ENCODE data around the gene ZBTB24.

ZBTB24 gene

DNA sequence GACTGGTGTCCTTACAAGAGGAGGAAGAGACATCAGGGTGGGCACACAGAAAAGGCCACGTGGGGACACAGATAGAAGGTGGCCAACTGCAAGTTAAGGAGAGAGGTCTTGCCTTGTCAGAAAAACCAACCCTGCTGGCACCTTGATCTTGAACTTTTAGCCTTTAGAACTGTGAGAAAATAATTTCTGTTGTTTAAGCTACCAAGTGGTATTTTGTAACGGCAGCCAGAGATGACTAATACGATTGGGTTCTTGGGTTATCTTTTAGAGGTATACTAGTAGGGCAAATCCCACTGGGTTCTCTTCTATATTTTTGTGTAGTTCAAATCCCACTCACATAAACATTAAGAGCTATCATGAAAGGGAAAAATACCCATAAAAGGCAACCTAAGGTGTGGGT is 31.9 kb upstream of the ZBTB24 start:
- H3K4me1 ChIP-seq (ENCODE audit: control insufficient read depth in 1 of 2, insufficient read depth in 2 of 2, low read length in 2 of 2) = peaks cover 0 to 4% of the 10 kb centered on the region in 2 donors
- no peaks in the 10 kb centered on the region for H3K36me3 ChIP-seq (ENCODE audit: control insufficient read depth in 1 of 2, insufficient read depth in 2 of 2, low read length in 2 of 2)
- H3K9ac ChIP-seq (ENCODE audit: low read depth in 1 of 2, low read length in 2 of 2) = no peak overlapping the region
- H3K27ac ChIP-seq (ENCODE audit: low read depth, low read length) = no peak overlapping the region
- no peak overlapping the region for H3K4me3 ChIP-seq (ENCODE audit: low read depth in 1 of 2, low read length in 2 of 2)
- H3K9me3 ChIP-seq (ENCODE audit: control insufficient read depth in 1 of 2, low read length in 2 of 2) = no peaks in the 10 kb centered on the region
- H3K27me3 ChIP-seq (ENCODE audit: control insufficient read depth in 1 of 2, insufficient read depth in 2 of 2, low read length in 2 of 2) = no peaks in the 10 kb centered on the region

- H3K36me3 ChIP-seq (ENCODE audit: control insufficient read depth in 1 of 2, insufficient read depth in 2 of 2, low read length in 2 of 2) = no peaks in the 10 kb centered on the region
- H3K4me3 ChIP-seq (ENCODE audit: low read depth in 1 of 2, low read length in 2 of 2) = no peak overlapping the region
- H3K4me1 ChIP-seq (ENCODE audit: control insufficient read depth in 1 of 2, insufficient read depth in 2 of 2, low read length in 2 of 2) = peaks cover 0 to 4% of the 10 kb centered on the region in 2 donors
- H3K27ac ChIP-seq (ENCODE audit: low read depth, low read length) = no peak overlapping the region
- no peaks in the 10 kb centered on the region for H3K9me3 ChIP-seq (ENCODE audit: control insufficient read depth in 1 of 2, low read length in 2 of 2)
- H3K27me3 ChIP-seq (ENCODE audit: control insufficient read depth in 1 of 2, insufficient read depth in 2 of 2, low read length in 2 of 2) = no peaks in the 10 kb centered on the region
- no peak overlapping the region for H3K9ac ChIP-seq (ENCODE audit: low read depth in 1 of 2, low read length in 2 of 2)
Observed at GRCh38 chr6:109513571-109514071, 30.6 kb upstream of the ZBTB24 start.

DNA sequence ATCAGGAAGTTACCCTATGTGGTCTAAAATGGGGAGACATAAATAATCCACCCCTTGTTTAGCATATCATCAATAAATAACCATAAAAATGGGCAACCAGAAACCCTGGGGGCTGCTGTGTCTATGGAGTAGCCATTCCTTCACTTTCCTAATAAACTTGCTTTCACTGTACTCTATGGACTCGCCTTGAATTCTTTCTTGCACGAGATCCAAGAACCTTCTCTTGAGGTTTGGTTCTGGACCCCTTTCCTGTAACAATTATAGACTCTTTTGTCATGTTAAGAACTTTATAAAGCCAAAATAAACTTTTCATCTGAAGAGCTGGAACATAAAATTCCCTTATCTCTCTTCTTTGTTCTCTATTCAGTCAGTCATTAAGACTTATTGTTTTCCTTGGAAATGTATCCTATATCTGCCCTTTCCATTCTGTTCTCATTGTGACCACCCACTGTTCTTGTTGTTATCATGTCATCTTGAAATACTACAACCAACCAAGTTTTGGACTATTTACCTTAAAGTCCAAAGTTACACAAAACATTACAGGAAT is 29.3 kb upstream of the ZBTB24 start:
- H3K27me3 ChIP-seq (ENCODE audit: control insufficient read depth in 1 of 2, insufficient read depth in 2 of 2, low read length in 2 of 2) = no peaks in the 10 kb centered on the region
- no peak overlapping the region for H3K27ac ChIP-seq (ENCODE audit: low read depth, low read length)
- no peak overlapping the region for H3K9ac ChIP-seq (ENCODE audit: low read depth in 1 of 2, low read length in 2 of 2)
- H3K9me3 ChIP-seq (ENCODE audit: control insufficient read depth in 1 of 2, low read length in 2 of 2) = no peaks in the 10 kb centered on the region
- no peaks in the 10 kb centered on the region for H3K36me3 ChIP-seq (ENCODE audit: control insufficient read depth in 1 of 2, insufficient read depth in 2 of 2, low read length in 2 of 2)
- no peak overlapping the region for H3K4me3 ChIP-seq (ENCODE audit: low read depth in 1 of 2, low read length in 2 of 2)
- H3K4me1 ChIP-seq (ENCODE audit: control insufficient read depth in 1 of 2, insufficient read depth in 2 of 2, low read length in 2 of 2) = peaks cover 0 to 4% of the 10 kb centered on the region in 2 donors

- H3K27ac ChIP-seq (ENCODE audit: low read depth, low read length) = no peak overlapping the region
- H3K27me3 ChIP-seq (ENCODE audit: control insufficient read depth in 1 of 2, insufficient read depth in 2 of 2, low read length in 2 of 2) = no peaks in the 10 kb centered on the region
- H3K4me3 ChIP-seq (ENCODE audit: low read depth in 1 of 2, low read length in 2 of 2) = no peak overlapping the region
- no peak overlapping the region for H3K9ac ChIP-seq (ENCODE audit: low read depth in 1 of 2, low read length in 2 of 2)
- H3K9me3 ChIP-seq (ENCODE audit: control insufficient read depth in 1 of 2, low read length in 2 of 2) = no peaks in the 10 kb centered on the region
- peaks cover 0 to 4% of the 10 kb centered on the region in 2 donors for H3K4me1 ChIP-seq (ENCODE audit: control insufficient read depth in 1 of 2, insufficient read depth in 2 of 2, low read length in 2 of 2)
- H3K36me3 ChIP-seq (ENCODE audit: control insufficient read depth in 1 of 2, insufficient read depth in 2 of 2, low read length in 2 of 2) = no peaks in the 10 kb centered on the region
Observed at GRCh38 chr6:109511832-109512231, 28.8 kb upstream of the ZBTB24 start.

GRCh38 chr6:109510358-109510757 is 27.3 kb upstream of the ZBTB24 start:
- Histone ChIP-seq H3K9ac (ENCODE audit: low read depth in 1 of 2, low read length in 2 of 2) (no peak overlapping the region), H3K4me3 (ENCODE audit: low read depth in 1 of 2, low read length in 2 of 2) (no peak overlapping the region), H3K36me3 (ENCODE audit: control insufficient read depth in 1 of 2, insufficient read depth in 2 of 2, low read length in 2 of 2) (no peaks in the 10 kb centered on the region), H3K27ac (ENCODE audit: low read depth, low read length) (no peak overlapping the region), H3K9me3 (ENCODE audit: control insufficient read depth in 1 of 2, low read length in 2 of 2) (no peaks in the 10 kb centered on the region), H3K27me3 (ENCODE audit: control insufficient read depth in 1 of 2, insufficient read depth in 2 of 2, low read length in 2 of 2) (no peaks in the 10 kb centered on the region), H3K4me1 (ENCODE audit: control insufficient read depth in 1 of 2, insufficient read depth in 2 of 2, low read length in 2 of 2) (no peaks in the 10 kb centered on the region)

GRCh38 chr6:109508166-109508860 is 25.3 kb upstream of the ZBTB24 start:
- no peak overlapping the region for H3K27ac ChIP-seq (ENCODE audit: low read depth, low read length)
- H3K9ac ChIP-seq (ENCODE audit: low read depth in 1 of 2, low read length in 2 of 2) = no peak overlapping the region
- H3K9me3 ChIP-seq (ENCODE audit: control insufficient read depth in 1 of 2, low read length in 2 of 2) = no peaks in the 10 kb centered on the region

GRCh38 chr6:109507490-109508072 is 24.6 kb upstream of the ZBTB24 start:
- H3K4me1 ChIP-seq (ENCODE audit: control insufficient read depth in 1 of 2, insufficient read depth in 2 of 2, low read length in 2 of 2) = no peaks in the 10 kb centered on the region
- no peak overlapping the region for H3K27ac ChIP-seq (ENCODE audit: low read depth, low read length)
- no peak overlapping the region for H3K9ac ChIP-seq (ENCODE audit: low read depth in 1 of 2, low read length in 2 of 2)
- H3K27me3 ChIP-seq (ENCODE audit: control insufficient read depth in 1 of 2, insufficient read depth in 2 of 2, low read length in 2 of 2) = no peaks in the 10 kb centered on the region
- H3K4me3 ChIP-seq (ENCODE audit: low read depth in 1 of 2, low read length in 2 of 2) = no peak overlapping the region
- H3K36me3 ChIP-seq (ENCODE audit: control insufficient read depth in 1 of 2, insufficient read depth in 2 of 2, low read length in 2 of 2) = no peaks in the 10 kb centered on the region
- no peaks in the 10 kb centered on the region for H3K9me3 ChIP-seq (ENCODE audit: control insufficient read depth in 1 of 2, low read length in 2 of 2)

More at GRCh38 chr6:109508166-109508860, 25.3 kb upstream of the ZBTB24 start:
- H3K4me3 ChIP-seq (ENCODE audit: low read depth in 1 of 2, low read length in 2 of 2) = no peak overlapping the region
- no peaks in the 10 kb centered on the region for H3K36me3 ChIP-seq (ENCODE audit: control insufficient read depth in 1 of 2, insufficient read depth in 2 of 2, low read length in 2 of 2)
- H3K27me3 ChIP-seq (ENCODE audit: control insufficient read depth in 1 of 2, insufficient read depth in 2 of 2, low read length in 2 of 2) = no peaks in the 10 kb centered on the region
- no peaks in the 10 kb centered on the region for H3K4me1 ChIP-seq (ENCODE audit: control insufficient read depth in 1 of 2, insufficient read depth in 2 of 2, low read length in 2 of 2)

- Histone ChIP-seq H3K27ac (ENCODE audit: low read depth, low read length) (no peak overlapping the region), H3K27me3 (ENCODE audit: control insufficient read depth in 1 of 2, insufficient read depth in 2 of 2, low read length in 2 of 2) (no peaks in the 10 kb centered on the region), H3K9ac (ENCODE audit: low read depth in 1 of 2, low read length in 2 of 2) (no peak overlapping the region), H3K9me3 (ENCODE audit: control insufficient read depth in 1 of 2, low read length in 2 of 2) (no peaks in the 10 kb centered on the region), H3K36me3 (ENCODE audit: control insufficient read depth in 1 of 2, insufficient read depth in 2 of 2, low read length in 2 of 2) (no peaks in the 10 kb centered on the region), H3K4me3 (ENCODE audit: low read depth in 1 of 2, low read length in 2 of 2) (no peak overlapping the region), H3K4me1 (ENCODE audit: control insufficient read depth in 1 of 2, insufficient read depth in 2 of 2, low read length in 2 of 2) (no peaks in the 10 kb centered on the region)
Observed at GRCh38 chr6:109506841-109507240, 23.8 kb upstream of the ZBTB24 start.

DNA sequence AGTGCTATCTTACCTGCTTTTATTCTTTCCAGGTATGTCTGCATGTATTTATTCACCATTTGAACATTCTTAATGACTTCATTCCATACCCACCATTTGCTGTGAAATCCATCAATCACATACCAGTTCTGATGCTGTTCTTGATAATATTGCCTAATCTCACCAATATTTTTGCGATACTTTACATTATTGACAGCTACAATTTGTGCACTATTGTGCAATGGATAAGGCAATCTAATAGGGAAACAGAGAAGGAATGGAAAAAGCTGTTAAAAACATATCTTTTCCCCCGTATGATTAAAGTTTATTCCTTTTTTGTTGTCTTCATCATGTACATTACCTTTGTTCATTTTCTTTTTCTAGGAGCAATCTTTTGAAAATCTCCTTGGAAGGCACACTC is 23.3 kb upstream of the ZBTB24 start:
- Histone ChIP-seq H3K27me3 (ENCODE audit: control insufficient read depth in 1 of 2, insufficient read depth in 2 of 2, low read length in 2 of 2) (no peaks in the 10 kb centered on the region), H3K36me3 (ENCODE audit: control insufficient read depth in 1 of 2, insufficient read depth in 2 of 2, low read length in 2 of 2) (no peaks in the 10 kb centered on the region), H3K4me3 (ENCODE audit: low read depth in 1 of 2, low read length in 2 of 2) (no peak overlapping the region), H3K4me1 (ENCODE audit: control insufficient read depth in 1 of 2, insufficient read depth in 2 of 2, low read length in 2 of 2) (no peaks in the 10 kb centered on the region), H3K9ac (ENCODE audit: low read depth in 1 of 2, low read length in 2 of 2) (no peak overlapping the region), H3K27ac (ENCODE audit: low read depth, low read length) (no peak overlapping the region), H3K9me3 (ENCODE audit: control insufficient read depth in 1 of 2, low read length in 2 of 2) (no peaks in the 10 kb centered on the region)

DNA sequence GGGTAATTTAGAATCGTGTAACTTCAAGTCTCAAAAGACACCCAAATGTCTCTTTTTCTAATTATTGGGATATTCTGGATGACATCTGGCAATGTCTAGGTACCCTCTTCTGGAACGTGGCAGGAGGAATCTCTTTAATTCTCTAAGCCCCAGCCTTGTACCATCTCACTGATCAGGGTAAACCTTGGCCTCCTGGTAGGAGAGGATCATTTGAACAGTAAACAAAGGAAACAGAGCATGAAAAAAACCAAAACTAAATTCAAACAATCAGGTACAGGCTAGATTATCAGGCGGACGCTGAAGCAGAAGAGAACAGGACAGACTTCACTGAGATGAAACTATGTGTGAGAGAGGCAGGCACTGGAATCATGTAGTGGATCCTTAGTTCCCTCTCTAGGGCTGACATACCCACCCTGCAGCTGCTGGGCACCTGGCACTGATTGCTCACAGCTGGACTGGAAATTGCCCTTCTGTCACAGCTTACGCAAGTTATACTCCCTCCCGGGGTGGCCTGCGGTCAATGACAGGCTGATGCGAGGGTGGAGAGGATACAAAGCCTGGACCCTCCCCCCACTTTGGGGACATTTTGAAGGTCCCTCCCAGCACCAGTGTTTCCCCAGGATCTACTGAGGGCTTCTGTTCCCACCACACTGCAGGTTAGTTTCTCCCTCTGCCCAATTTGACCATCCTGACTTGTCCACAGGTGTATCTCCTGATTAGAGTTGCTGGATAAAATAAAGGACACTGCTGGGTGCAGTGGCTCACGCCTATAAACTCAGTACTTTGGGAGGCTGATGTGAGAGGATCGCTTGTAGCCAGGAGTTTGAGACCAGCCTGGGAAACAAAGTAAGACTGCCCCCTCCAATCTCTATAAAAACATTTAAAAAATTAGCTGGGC is 20.6 kb upstream of the ZBTB24 start:
- no peaks in the 10 kb centered on the region for H3K9me3 ChIP-seq (ENCODE audit: control insufficient read depth in 1 of 2, low read length in 2 of 2)
- H3K9ac ChIP-seq (ENCODE audit: low read depth in 1 of 2, low read length in 2 of 2) = no peak overlapping the region
- no peaks in the 10 kb centered on the region for H3K4me1 ChIP-seq (ENCODE audit: control insufficient read depth in 1 of 2, insufficient read depth in 2 of 2, low read length in 2 of 2)
- H3K27ac ChIP-seq (ENCODE audit: low read depth, low read length) = no peak overlapping the region
- H3K4me3 ChIP-seq (ENCODE audit: low read depth in 1 of 2, low read length in 2 of 2) = no peak overlapping the region
- H3K27me3 ChIP-seq (ENCODE audit: control insufficient read depth in 1 of 2, insufficient read depth in 2 of 2, low read length in 2 of 2) = no peaks in the 10 kb centered on the region
- no peaks in the 10 kb centered on the region for H3K36me3 ChIP-seq (ENCODE audit: control insufficient read depth in 1 of 2, insufficient read depth in 2 of 2, low read length in 2 of 2)

Measured in duodenal mucosa (tissue), 2 donors.